Large intestine (tissue), 12 donors: ENCODE data around the gene DDRGK1. TPM values are rescaled to one million over a fixed set of nuclear protein-coding genes. Genes with fewer than 3 reads are reported as not detected.

Source experiments
- DNase-seq, 2 donors: peaks; one replicate each; pipeline versions ENCODE4 v3.0.0 to v3.0.0-alpha.2; 2013
- H3K27ac ChIP-seq: one replicate; pipeline ENCODE4 v1.5.1; 2013; ENCODE audit warnings: low read length
- H3K27me3 ChIP-seq: 2 replicates; pipeline ENCODE4 v1.6.1; 2013; ENCODE audit warnings: low read length; ENCODE audit not compliant: control insufficient read depth, insufficient read depth
- H3K36me3 ChIP-seq: 2 replicates; pipeline ENCODE4 v1.6.1; 2013; ENCODE audit warnings: low read length; ENCODE audit not compliant: control insufficient read depth, insufficient read depth
- H3K4me1 ChIP-seq: one replicate; pipeline ENCODE4 v1.6.1; 2013; ENCODE audit warnings: low read length; ENCODE audit not compliant: control insufficient read depth, insufficient read depth
- H3K4me3 ChIP-seq: one replicate; pipeline ENCODE4 v1.5.1; 2013; ENCODE audit warnings: low read length
- H3K9me3 ChIP-seq: one replicate; pipeline ENCODE4 v1.6.1; 2013; ENCODE audit warnings: mild to moderate bottlenecking, low read depth, low read length, moderate library complexity; ENCODE audit not compliant: control insufficient read depth
- WGBS: methylation state at CpG from one replicate; pipeline ENCODE4 v1.1.5; 2013; ENCODE audit warnings: low lambda C conversion rate; ENCODE audit not compliant: insufficient coverage; 5-methylcytosine and 5-hydroxymethylcytosine counted together
- long read RNA-seq, 11 donors: transcript quantifications; one replicate each; lab custom pipeline, GENCODE V29; 2026
- polyA plus RNA-seq: library from polyadenylated mRNA; unstranded; fragments of 120-200 nt; gene quantifications from one replicate; pipeline ENCODE4 v1.2.1, GENCODE V29; 2013

The DDRGK1 gene
- 77.0 TPM for polyA plus RNA-seq
- long read RNA-seq, donor 1, transcript DDRGK1-201 (9 exons, 1,306 nt) = major isoform, 16 of 18 reads
- long read RNA-seq, donor 1, partial matches to known transcripts = 0 of 18 reads
- long read RNA-seq, donor 1, other reads (novel, unspliced or antisense) = 0 of 18 reads
- long read RNA-seq, donor 2, transcript DDRGK1-204 (2 exons, 865 nt) = minor isoform, 8 of 230 reads
- long read RNA-seq, donor 2, transcript DDRGK1-201 (9 exons, 1,306 nt) = major isoform, 29 of 230 reads
- long read RNA-seq, donor 2, partial matches to known transcripts = 92 of 230 reads
- long read RNA-seq, donor 2, other reads (novel, unspliced or antisense) = 101 of 230 reads
- long read RNA-seq, donor 3, transcript DDRGK1-201 (9 exons, 1,306 nt) = major isoform, 27 of 48 reads
- long read RNA-seq, donor 3, partial matches to known transcripts = 17 of 48 reads
- long read RNA-seq, donor 3, other reads (novel, unspliced or antisense) = 0 of 48 reads
- long read RNA-seq, donor 4, partial matches to known transcripts = 0 of 3 reads
- long read RNA-seq, donor 4, other reads (novel, unspliced or antisense) = 0 of 3 reads
- long read RNA-seq, donor 5, transcript DDRGK1-201 (9 exons, 1,306 nt) = major isoform, 12 of 14 reads
- long read RNA-seq, donor 5, partial matches to known transcripts = 0 of 14 reads
- long read RNA-seq, donor 5, other reads (novel, unspliced or antisense) = 0 of 14 reads
- long read RNA-seq, donor 6, transcript DDRGK1-201 (9 exons, 1,306 nt) = major isoform, 24 of 127 reads
- long read RNA-seq, donor 6, partial matches to known transcripts = 65 of 127 reads
- long read RNA-seq, donor 6, other reads (novel, unspliced or antisense) = 37 of 127 reads
- long read RNA-seq, donor 7, transcript DDRGK1-201 (9 exons, 1,306 nt) = major isoform, 11 of 13 reads
- long read RNA-seq, donor 7, partial matches to known transcripts = 0 of 13 reads
- long read RNA-seq, donor 7, other reads (novel, unspliced or antisense) = 0 of 13 reads
- long read RNA-seq, donor 8, transcript DDRGK1-204 (2 exons, 865 nt) = minor isoform, 9 of 64 reads
- long read RNA-seq, donor 8, transcript DDRGK1-201 (9 exons, 1,306 nt) = major isoform, 40 of 64 reads
- long read RNA-seq, donor 8, partial matches to known transcripts = 10 of 64 reads
- long read RNA-seq, donor 8, other reads (novel, unspliced or antisense) = 5 of 64 reads
- long read RNA-seq, donor 9, transcript DDRGK1-201 (9 exons, 1,306 nt) = major isoform, 34 of 39 reads
- long read RNA-seq, donor 9, partial matches to known transcripts = 0 of 39 reads
- long read RNA-seq, donor 9, other reads (novel, unspliced or antisense) = 0 of 39 reads
- long read RNA-seq, donor 10, transcript DDRGK1-204 (2 exons, 865 nt) = minor isoform, 5 of 40 reads
- long read RNA-seq, donor 10, transcript DDRGK1-201 (9 exons, 1,306 nt) = major isoform, 29 of 40 reads
- long read RNA-seq, donor 10, partial matches to known transcripts = 6 of 40 reads
- long read RNA-seq, donor 10, other reads (novel, unspliced or antisense) = 0 of 40 reads
- long read RNA-seq, donor 11, transcript DDRGK1-201 (9 exons, 1,306 nt) = major isoform, 22 of 24 reads
- long read RNA-seq, donor 11, partial matches to known transcripts = 0 of 24 reads
- long read RNA-seq, donor 11, other reads (novel, unspliced or antisense) = 0 of 24 reads

DNA sequence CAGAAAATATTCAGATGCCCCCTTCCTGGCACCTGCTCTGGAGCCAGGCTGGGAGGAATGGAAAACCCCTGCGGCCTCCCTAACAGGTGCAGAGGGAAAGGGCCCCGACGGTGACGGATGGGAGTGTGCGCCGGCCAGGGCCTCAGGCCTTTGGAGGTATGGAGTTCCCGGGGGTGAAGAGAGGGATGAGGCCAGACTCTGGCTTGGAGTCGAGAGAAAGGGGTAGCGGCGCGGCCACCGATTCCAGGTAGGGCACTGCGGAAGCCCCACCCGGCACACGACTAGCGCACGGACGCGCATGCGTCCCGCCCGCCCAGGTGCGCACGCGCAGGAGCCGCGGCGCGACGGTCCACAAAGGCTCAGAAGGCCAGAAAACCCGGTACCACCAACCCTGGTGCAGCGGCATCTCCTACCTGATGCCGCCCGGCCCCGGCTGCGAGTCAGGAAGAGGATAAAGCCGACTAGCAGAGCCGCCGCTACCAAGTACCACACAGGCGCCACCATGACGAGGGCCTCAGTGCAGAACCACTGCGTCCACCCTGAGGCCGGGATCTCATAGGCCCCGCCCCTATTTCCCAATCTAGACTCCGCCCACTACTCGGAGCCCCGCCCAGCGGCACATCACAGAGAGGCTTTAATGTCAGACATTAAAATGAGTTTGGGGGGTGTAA, at the start of gene DDRGK1:
Gene DDRGK1 (minus strand): TSS at position 559 of the 671 bp plus-strand sequence. CDS start 55 bp downstream, at position 504.
- Histone ChIP-seq H3K4me1 (peaks cover 12% of the 10 kb centered on the region), H3K4me3 (peak within 1 kb of the TSS; percentile 82), H3K27ac (peak within 1 kb of the TSS; percentile 87), H3K9me3 (no peaks in the 10 kb centered on the region), H3K27me3 (no peaks in the 10 kb centered on the region), H3K36me3 (peaks cover 22% of the 10 kb centered on the region)
- DNase-seq = peak; percentile 89 to 95
- WGBS = no CpG with 5 or more reads among the region's 48 CpGs

DNA sequence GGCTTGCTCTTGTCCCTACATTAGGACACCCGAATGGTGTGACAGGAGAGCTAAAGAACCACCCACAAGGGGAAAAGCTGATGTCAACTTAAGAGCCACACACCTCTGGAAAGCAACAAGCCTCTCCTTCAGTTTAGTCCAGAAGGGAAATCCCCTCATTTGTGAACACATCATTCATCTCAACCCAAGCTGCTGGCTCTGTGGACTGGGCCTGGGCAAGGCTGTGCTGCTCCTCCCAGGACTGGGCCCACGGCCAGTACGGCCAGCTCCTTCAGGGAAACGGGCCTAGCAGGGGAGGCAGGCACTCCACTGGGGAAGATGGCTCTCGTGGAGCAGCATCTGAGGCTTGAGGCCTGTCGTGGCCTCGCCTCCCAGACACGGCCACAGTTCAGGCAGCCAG, 47.3 kb upstream of the DDRGK1 start:
- WGBS = no CpG with 5 or more reads among the region's 8 CpGs
- peaks cover 53% of the 10 kb centered on the region for H3K36me3 ChIP-seq
- H3K27ac ChIP-seq = no peak overlapping the region
- no peaks in the 10 kb centered on the region for H3K4me1 ChIP-seq
- DNase-seq = no peak
- H3K4me3 ChIP-seq = no peak overlapping the region
- H3K9me3 ChIP-seq = peaks cover 8% of the 10 kb centered on the region
- peaks cover 32% of the 10 kb centered on the region for H3K27me3 ChIP-seq

DNA sequence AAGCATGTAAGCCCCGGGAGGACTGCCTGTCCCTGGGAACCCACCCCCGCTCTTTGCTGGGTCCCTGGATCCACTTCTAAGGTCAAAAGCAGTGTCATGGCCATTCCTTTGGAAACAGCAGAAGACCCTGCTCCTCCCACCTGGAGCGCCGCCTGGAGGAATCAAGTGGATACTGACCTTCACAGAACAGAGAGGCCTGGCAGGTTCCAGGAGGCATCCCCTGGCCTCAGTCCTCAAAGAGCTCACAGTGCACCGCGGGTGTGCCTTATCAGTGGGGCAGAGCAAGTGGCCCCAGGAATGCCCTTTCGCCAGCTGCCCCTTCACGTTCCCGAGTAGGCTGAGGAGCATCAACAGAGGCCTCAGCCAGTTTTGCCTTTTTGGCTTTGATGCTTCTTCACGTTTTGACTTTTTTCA, 45.6 kb upstream of the DDRGK1 start:
- H3K4me1 ChIP-seq = no peaks in the 10 kb centered on the region
- H3K4me3 ChIP-seq = no peak overlapping the region
- DNase-seq = no peak
- H3K9me3 ChIP-seq = peaks cover 8% of the 10 kb centered on the region
- no CpG with 5 or more reads among the region's 10 CpGs for WGBS
- no peak overlapping the region for H3K27ac ChIP-seq
- peaks cover 39% of the 10 kb centered on the region for H3K27me3 ChIP-seq
- peaks cover 36% of the 10 kb centered on the region for H3K36me3 ChIP-seq

DNA sequence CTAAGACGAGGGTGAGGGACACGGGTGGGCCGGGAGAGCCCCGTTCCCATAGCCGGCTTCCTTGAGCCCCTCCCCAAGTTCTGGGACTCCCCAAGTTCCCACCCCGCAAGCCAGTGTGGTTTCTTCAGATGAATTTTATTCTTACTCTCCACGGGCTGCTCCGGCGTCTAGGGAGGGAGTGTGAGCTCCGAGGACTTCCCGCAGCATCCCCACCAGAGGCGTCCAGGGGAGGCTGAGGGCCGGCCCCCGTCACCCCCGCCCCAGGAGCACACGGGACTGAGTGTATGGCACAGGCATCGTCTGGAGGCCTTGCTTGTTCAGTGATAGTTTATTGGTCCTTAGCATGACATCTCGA, 44.5 kb upstream of the DDRGK1 start:
- Histone ChIP-seq H3K27me3 (peaks cover 50% of the 10 kb centered on the region), H3K4me3 (no peak overlapping the region), H3K9me3 (peaks cover 8% of the 10 kb centered on the region), H3K4me1 (no peaks in the 10 kb centered on the region), H3K27ac (no peak overlapping the region), H3K36me3 (peaks cover 27% of the 10 kb centered on the region)
- DNase-seq = no peak
- no CpG with 5 or more reads among the region's 18 CpGs for WGBS

DNA sequence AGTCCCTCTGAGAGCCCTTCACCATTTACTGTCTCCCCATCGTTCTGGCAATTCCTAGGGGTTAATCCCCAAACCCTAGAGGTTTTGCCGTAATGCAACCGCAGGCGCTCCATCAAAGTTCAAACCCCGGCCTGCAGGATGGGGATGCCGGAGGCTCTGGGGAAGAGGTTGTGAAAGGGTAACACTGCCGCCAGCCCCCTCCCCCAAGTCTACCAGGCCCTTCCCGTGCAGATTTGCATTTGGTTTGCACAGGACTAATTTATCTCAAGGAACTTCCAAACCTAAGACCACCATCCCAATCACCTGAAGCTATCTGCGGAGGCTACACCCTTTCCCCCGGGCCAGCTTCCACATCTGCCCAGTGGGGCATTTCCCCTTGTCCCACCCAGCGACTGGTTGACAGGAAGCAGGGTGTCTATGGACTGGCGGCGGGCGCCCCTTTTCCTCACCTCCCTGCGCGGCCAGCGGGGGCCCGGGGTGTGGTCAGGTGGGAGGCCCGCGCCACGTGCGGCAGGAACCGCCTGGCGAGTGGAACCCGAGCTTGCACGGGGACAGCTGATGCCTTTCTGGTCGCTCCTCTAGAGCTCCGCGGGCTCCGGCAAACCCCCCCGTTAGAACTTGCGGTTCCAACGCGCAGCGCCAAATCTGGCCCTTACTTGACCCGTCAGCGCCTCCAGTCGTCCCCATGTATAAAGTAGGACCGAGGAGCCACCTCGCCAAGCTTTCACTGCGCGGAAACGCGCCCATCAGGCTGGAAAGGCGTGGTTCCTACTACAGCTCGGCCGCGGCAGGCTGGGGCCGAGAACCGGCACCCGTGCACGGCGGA, 43.9 kb upstream of the DDRGK1 start:
- H3K27me3 ChIP-seq = peaks cover 56% of the 10 kb centered on the region
- H3K36me3 ChIP-seq = peaks cover 26% of the 10 kb centered on the region
- no CpG with 5 or more reads among the region's 53 CpGs for WGBS
- no peak for DNase-seq
- no peaks in the 10 kb centered on the region for H3K4me1 ChIP-seq
- no peak overlapping the region for H3K4me3 ChIP-seq
- H3K27ac ChIP-seq = no peak overlapping the region
- H3K9me3 ChIP-seq = peaks cover 8% of the 10 kb centered on the region

DNA sequence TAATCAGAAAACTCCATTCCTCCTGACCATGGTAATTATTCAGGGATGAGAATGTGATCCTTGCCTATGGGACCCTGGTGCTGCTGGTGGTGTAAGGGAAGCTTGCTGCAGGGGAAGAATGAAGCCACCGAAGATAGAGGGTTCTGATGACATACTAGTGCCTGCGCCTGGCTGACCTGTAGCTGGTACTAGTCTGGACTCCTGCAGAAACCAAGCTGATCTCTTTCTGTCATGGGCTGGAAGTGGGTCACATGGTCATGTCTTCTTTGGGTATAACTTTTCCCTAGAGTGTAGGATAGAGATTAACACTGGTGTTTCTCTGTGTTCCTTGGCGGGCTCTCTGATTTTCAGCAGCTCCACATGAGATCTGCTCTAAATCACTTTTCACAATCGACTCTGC, 43.2 kb upstream of the DDRGK1 start:
- H3K4me1 ChIP-seq = no peaks in the 10 kb centered on the region
- no CpG with 5 or more reads among the region's 4 CpGs for WGBS
- peaks cover 22% of the 10 kb centered on the region for H3K36me3 ChIP-seq
- H3K27ac ChIP-seq = no peak overlapping the region
- H3K27me3 ChIP-seq = peaks cover 57% of the 10 kb centered on the region
- peaks cover 8% of the 10 kb centered on the region for H3K9me3 ChIP-seq
- H3K4me3 ChIP-seq = no peak overlapping the region
- DNase-seq = no peak

DNA sequence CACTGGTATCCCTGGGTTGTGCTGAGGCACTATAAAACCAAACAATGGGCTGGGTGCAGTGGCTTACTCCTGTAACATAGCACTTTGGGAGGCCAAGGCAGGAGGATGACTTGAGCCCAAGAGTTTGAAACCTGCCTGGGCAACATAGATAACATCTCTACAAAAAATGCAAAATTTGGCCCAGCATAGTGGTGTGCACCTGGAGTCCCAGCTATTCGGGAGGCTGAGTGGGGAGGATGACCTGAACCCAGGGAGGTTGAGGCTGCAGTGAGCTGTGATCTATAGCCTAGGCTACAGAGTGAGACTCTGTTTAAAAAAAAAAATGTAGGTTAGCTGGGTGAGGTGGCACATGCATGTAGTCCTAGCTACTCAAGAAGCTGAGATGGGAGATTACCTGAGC, 42.2 kb upstream of the DDRGK1 start:
- H3K27me3 ChIP-seq = peaks cover 67% of the 10 kb centered on the region
- DNase-seq = no peak
- H3K9me3 ChIP-seq = peaks cover 8% of the 10 kb centered on the region
- peaks cover 13% of the 10 kb centered on the region for H3K36me3 ChIP-seq
- WGBS = no CpG with 5 or more reads among the region's 1 CpG
- H3K4me1 ChIP-seq = no peaks in the 10 kb centered on the region
- no peak overlapping the region for H3K4me3 ChIP-seq
- H3K27ac ChIP-seq = no peak overlapping the region

DNA sequence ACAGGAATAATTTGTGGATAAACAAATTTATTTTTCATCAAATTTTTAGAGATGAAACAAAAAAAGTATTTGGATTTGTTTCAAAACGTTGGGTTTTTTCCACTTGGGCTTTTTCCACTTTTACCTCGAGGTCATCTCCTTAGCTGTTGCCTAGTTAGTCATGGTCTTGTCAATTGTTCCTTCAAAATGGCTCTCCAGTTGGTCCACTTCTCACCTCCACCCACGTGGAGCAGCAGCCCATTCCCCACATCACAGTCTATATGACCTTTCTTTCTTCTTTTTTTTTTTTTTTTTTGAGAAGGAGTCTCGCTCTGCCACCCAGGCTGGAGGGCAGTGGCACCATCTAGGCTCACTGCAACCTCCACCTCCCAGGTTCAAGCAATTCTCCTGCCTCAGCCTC, 41.2 kb upstream of the DDRGK1 start:
- no peak for DNase-seq
- Histone ChIP-seq H3K4me1 (no peaks in the 10 kb centered on the region), H3K4me3 (no peak overlapping the region), H3K9me3 (peaks cover 8% of the 10 kb centered on the region), H3K36me3 (peaks cover 3% of the 10 kb centered on the region), H3K27ac (no peak overlapping the region), H3K27me3 (peaks cover 77% of the 10 kb centered on the region)
- no CpG with 5 or more reads among the region's 4 CpGs for WGBS

DNA sequence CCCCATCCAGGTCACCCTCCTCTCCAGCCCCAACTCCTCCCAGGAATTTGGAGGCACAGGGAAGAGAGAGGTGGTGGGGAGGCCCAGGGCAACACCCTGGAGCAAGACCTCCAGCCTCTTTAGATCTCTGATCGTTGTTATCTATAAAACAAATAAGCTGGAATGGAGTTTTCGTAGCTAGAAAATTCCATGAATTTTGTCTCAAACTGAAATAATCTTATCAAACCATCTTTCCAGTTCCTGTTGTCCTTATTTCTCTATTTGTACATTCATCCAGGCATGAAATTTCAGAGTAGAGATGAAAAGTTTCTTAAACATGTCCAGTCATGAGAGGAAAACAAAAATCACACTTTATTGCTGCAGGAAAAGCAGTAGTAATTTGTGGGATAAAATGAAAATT, 40.7 kb upstream of the DDRGK1 start:
- Histone ChIP-seq H3K4me1 (no peaks in the 10 kb centered on the region), H3K4me3 (no peak overlapping the region), H3K36me3 (no peaks in the 10 kb centered on the region), H3K27me3 (peaks cover 81% of the 10 kb centered on the region), H3K9me3 (peaks cover 8% of the 10 kb centered on the region), H3K27ac (no peak overlapping the region)
- WGBS = no CpG with 5 or more reads among the region's 2 CpGs
- no peak for DNase-seq
